ENCODE measurements around the gene PRPH. TPM values are rescaled to one million over a fixed set of nuclear protein-coding genes. Genes with fewer than 3 reads are reported as not detected.
"Not testable (repeated sequence)": the region's sequence is repeated elsewhere in the genome, so short reads cannot be mapped to it uniquely, and the experiment has no call there.

The PRPH gene
- total and polyA plus RNA-seq, 10 of the 15 experiments (the other 5 are each of a cell fraction or from before 2014, with no cell fraction given), result 0.09 to 0.45 (median 0.19) TPM; not detected in 3

- CTCF ChIA-PET, result interaction anchor here (0.5 kb wide), 1 partner anchor 231 kb away, joined by 3 read pairs; no protein-coding TSS in a partner anchor
- ATAC-seq (no peak), FAIRE-seq (no peak), DNase-seq (ENCODE audit: low read depth, low spot score) (no peak)
- H3K27ac ChIP-seq (ENCODE audit: control insufficient read depth, insufficient read depth), result no peak overlapping the region
- H2AFZ ChIP-seq (ENCODE audit: control insufficient read depth, low read depth, low read length), result no peak overlapping the region
- in situ Hi-C loops (cut with MboI), result no loop called here
- intact Hi-C loops (cut with micrococcal nuclease; ENCODE audit: unreplicated experiment), result no loop called here
- no peaks in the 10 kb centered on the region; a peak in 1 of 4 replicates for H3K27me3 ChIP-seq (replicated peaks in 1 of 2; ENCODE audit: control insufficient read depth in 2 of 2, insufficient read depth in 2 of 2, low read length in 1 of 2)
- RAD21 ChIA-PET (ENCODE audit: unreplicated experiment), result no interaction called here
- TF ChIP-seq ATF2 (IDR thresholded peaks at IDR 0.05; ENCODE audit: low read length) (no peak), RB1 (IDR thresholded peaks at IDR 0.05; ENCODE audit: borderline replicate concordance) (no peak), FOS (IDR thresholded peaks at IDR 0.05; ENCODE audit: borderline replicate concordance, extremely low read depth, insufficient read length) (no peak), BCL11A (IDR thresholded peaks at IDR 0.05; ENCODE audit: low read depth, low read length) (no peak), MTA2 (IDR thresholded peaks at IDR 0.05; ENCODE audit: low read depth) (no peak), KDM1A (IDR thresholded peaks at IDR 0.05; ENCODE audit: borderline replicate concordance) (no peak), GATAD2B (conservative IDR thresholded peaks at IDR 0.05; ENCODE audit: low read depth) (no peak), MEF2A (IDR thresholded peaks at IDR 0.05; ENCODE audit: insufficient read depth, low read depth, low read length) (no peak), MYC (IDR thresholded peaks at IDR 0.05; ENCODE audit: insufficient read depth, insufficient read length, insufficient replicate concordance, low read length, severe bottlenecking) (no peak), TCF3 (IDR thresholded peaks at IDR 0.05; ENCODE audit: borderline replicate concordance, insufficient read depth, low read depth, low read length) (no peak), HDGF (IDR thresholded peaks at IDR 0.05) (no peak), ETV6 (conservative IDR thresholded peaks at IDR 0.05 in 1 of 2, IDR thresholded peaks at IDR 0.05 in 1 of 2; ENCODE audit: borderline replicate concordance in 1 of 2, low read depth in 1 of 2) (no peak)
- H3K4me3 ChIP-seq, result no peak overlapping the region
- no peak overlapping the region for H3K4me2 ChIP-seq (ENCODE audit: control insufficient read depth, insufficient read depth)
- BruUV-seq (replicated peaks), result no TSS peak
- 50% methylated on average over 7 of the region's 7 CpGs for WGBS (ENCODE audit: insufficient coverage, insufficient replicate concordance, low lambda C conversion rate, missing lambda C conversion rate)
- no peaks in the 10 kb centered on the region for H3K4me1 ChIP-seq (ENCODE audit: control insufficient read depth, insufficient read depth, low read length)
- no peaks in the 10 kb centered on the region for H3K79me2 ChIP-seq (ENCODE audit: control insufficient read depth, insufficient read depth, low read length)
- H3K9ac ChIP-seq (ENCODE audit: control insufficient read depth, insufficient read depth, low read length), result no peak overlapping the region
- SMC1A ChIA-PET (ENCODE audit: uncharacterized antibody, unreplicated experiment), result interaction anchor here (1.2 kb wide), 1 partner anchor 21 kb away, joined by 3 read pairs; no protein-coding TSS in a partner anchor
- H3K36me3 ChIP-seq (ENCODE audit: control insufficient read depth in 2 of 2, insufficient read depth in 2 of 2, low read length in 1 of 2), result no peaks in the 10 kb centered on the region
- no peaks in the 10 kb centered on the region for H3K9me3 ChIP-seq (replicated peaks; ENCODE audit: control insufficient read depth, insufficient read depth, low read length)
- H4K20me1 ChIP-seq (ENCODE audit: control insufficient read depth, insufficient read depth), result no peaks in the 10 kb centered on the region
- POLR2A ChIA-PET, result no interaction called here
Measured at GRCh38 chr12:49309386-49309785, 14.4 kb downstream of the PRPH start.

GRCh38 chr12:49310451-49311000, 15.6 kb downstream of the PRPH start:
- not testable (repeated sequence) for H3K4me3 ChIP-seq

More at GRCh38 chr12:49310451-49311000, 15.6 kb downstream of the PRPH start:
- in situ Hi-C loops (cut with MboI); H3K4me2 ChIP-seq (ENCODE audit: control insufficient read depth, insufficient read depth); H3K79me2 ChIP-seq (ENCODE audit: control insufficient read depth, insufficient read depth, low read length); H3K36me3 ChIP-seq (ENCODE audit: control insufficient read depth in 2 of 2, insufficient read depth in 2 of 2, low read length in 1 of 2); CTCF ChIA-PET; DNase-seq (ENCODE audit: low read depth, low spot score); ATAC-seq; H3K27me3 ChIP-seq (replicated peaks in 1 of 2; ENCODE audit: control insufficient read depth in 2 of 2, insufficient read depth in 2 of 2, low read length in 1 of 2); H2AFZ ChIP-seq (ENCODE audit: control insufficient read depth, low read depth, low read length); H3K27ac ChIP-seq (ENCODE audit: control insufficient read depth, insufficient read depth); FAIRE-seq; BruUV-seq (replicated peaks); H3K9ac ChIP-seq (ENCODE audit: control insufficient read depth, insufficient read depth, low read length); H3K9me3 ChIP-seq (replicated peaks; ENCODE audit: control insufficient read depth, insufficient read depth, low read length); H3K4me1 ChIP-seq (ENCODE audit: control insufficient read depth, insufficient read depth, low read length); H4K20me1 ChIP-seq (ENCODE audit: control insufficient read depth, insufficient read depth); intact Hi-C loops (cut with micrococcal nuclease; ENCODE audit: unreplicated experiment); SMC1A ChIA-PET (ENCODE audit: uncharacterized antibody, unreplicated experiment); RAD21 ChIA-PET (ENCODE audit: unreplicated experiment): not testable (repeated sequence)
- 18% methylated on average over 2 of the region's 3 CpGs for WGBS (ENCODE audit: insufficient coverage, insufficient replicate concordance, low lambda C conversion rate, missing lambda C conversion rate)
- POLR2A ChIA-PET, result interaction anchor here (0.6 kb wide), 1 partner anchor 47 kb away, joined by 3 read pairs; no protein-coding TSS in a partner anchor
